Sigmoid colon (tissue), 4 donors: ENCODE measurements around the gene LPO.

Experiments
- POLR2A ChIP-seq, 2 donors: fragments of 450-650 bp; IDR thresholded peaks; one replicate each; pipeline ENCODE4 v1.6.1; 2016; ENCODE audit warnings: antibody characterized with exemption in 2 of 2, mild to moderate bottlenecking in 2 of 2, moderate library complexity in 2 of 2
- POLR2AphosphoS5 ChIP-seq, 4 donors: sonication (generic); formaldehyde crosslinking; IDR thresholded peaks; one replicate each; pipeline ENCODE4 v1.6.1; 2017; ENCODE audit warnings: antibody characterized with exemption in 4 of 4

GRCh38 chr17:58304750-58305486 is 66.5 kb downstream of the LPO start:
- TF ChIP-seq POLR2A (IDR thresholded peaks at IDR 0.05): no peak
- TF ChIP-seq POLR2AphosphoS5 (IDR thresholded peaks at IDR 0.05): no peak
